Measurements from ENCODE around the gene SLC4A1AP. TPM values are rescaled to one million over a fixed set of nuclear protein-coding genes. Genes with fewer than 3 reads are reported as not detected.

The SLC4A1AP gene
- total and polyA plus RNA-seq, 10 of the 15 experiments (the other 5 are each of a cell fraction or from before 2014, with no cell fraction given) = 6.5 to 30.1 (median 21.5) TPM

DNA sequence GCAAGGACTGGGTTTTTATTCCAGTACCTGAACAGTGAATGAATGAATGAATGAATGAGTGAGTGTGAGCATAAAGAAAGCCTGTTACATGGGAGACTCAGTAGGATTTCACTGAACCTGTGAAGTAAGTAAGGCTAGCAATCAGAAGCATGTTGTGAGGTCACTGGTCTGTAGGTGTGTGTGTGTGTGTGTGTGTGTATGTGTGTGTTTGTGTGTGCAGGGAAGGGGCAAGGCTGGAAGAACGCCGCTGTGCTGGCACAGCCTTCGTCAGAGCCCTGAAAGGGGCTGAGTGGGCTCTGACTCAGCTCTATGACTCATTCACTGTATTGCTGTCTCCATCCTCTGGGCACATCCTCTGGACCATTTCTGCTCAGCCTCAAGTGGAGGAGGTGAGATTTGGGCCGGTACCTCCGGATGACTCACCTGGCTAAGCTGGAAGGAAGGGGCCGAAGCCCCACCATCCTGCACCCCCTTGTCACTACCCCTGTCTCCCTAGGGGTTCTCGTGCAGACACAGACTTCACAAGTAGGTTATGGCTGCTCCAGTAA, 56.4 kb downstream of the SLC4A1AP start:
- RAD21 ChIA-PET (ENCODE audit: unreplicated experiment) = no interaction called here
- no TSS peak for BruUV-seq (replicated peaks)
- CTCF ChIA-PET = no interaction called here
- H3K36me3 ChIP-seq (ENCODE audit: control insufficient read depth in 2 of 2, insufficient read depth in 2 of 2, low read length in 1 of 2) = no peaks in the 10 kb centered on the region
- SMC1A ChIA-PET (ENCODE audit: uncharacterized antibody, unreplicated experiment) = no interaction called here
- intact Hi-C loops (cut with micrococcal nuclease; ENCODE audit: unreplicated experiment) = no loop called here
- H3K79me2 ChIP-seq (ENCODE audit: control insufficient read depth, insufficient read depth, low read length) = no peaks in the 10 kb centered on the region
- no peaks in the 10 kb centered on the region for H3K9me3 ChIP-seq (replicated peaks; ENCODE audit: control insufficient read depth, insufficient read depth, low read length)
- no peak overlapping the region for H3K4me3 ChIP-seq
- no peaks in the 10 kb centered on the region; a peak in 1 of 4 replicates for H3K27me3 ChIP-seq (replicated peaks in 1 of 2; ENCODE audit: control insufficient read depth in 2 of 2, insufficient read depth in 2 of 2, low read length in 1 of 2)
- H3K4me1 ChIP-seq (ENCODE audit: control insufficient read depth, insufficient read depth, low read length) = no peaks in the 10 kb centered on the region; the same call in 1 of the 2 replicates
- H2AFZ ChIP-seq (ENCODE audit: control insufficient read depth, low read depth, low read length) = no peak overlapping the region
- in situ Hi-C loops (cut with MboI) = no loop called here
- peak; percentile 39 for ATAC-seq
- no peak overlapping the region for H3K27ac ChIP-seq (ENCODE audit: control insufficient read depth, insufficient read depth)
- 0% methylated on average over 7 of the region's 7 CpGs for WGBS (ENCODE audit: insufficient coverage, insufficient replicate concordance, low lambda C conversion rate, missing lambda C conversion rate)
- FAIRE-seq = no peak
- no peaks in the 10 kb centered on the region for H4K20me1 ChIP-seq (ENCODE audit: control insufficient read depth, insufficient read depth)
- POLR2A ChIA-PET = no interaction called here
- H3K9ac ChIP-seq (ENCODE audit: control insufficient read depth, insufficient read depth, low read length) = no peak overlapping the region
- DNase-seq (ENCODE audit: low read depth, low spot score) = no peak
- no peak overlapping the region for H3K4me2 ChIP-seq (ENCODE audit: control insufficient read depth, insufficient read depth)
- TF ChIP-seq, protein P1, sequence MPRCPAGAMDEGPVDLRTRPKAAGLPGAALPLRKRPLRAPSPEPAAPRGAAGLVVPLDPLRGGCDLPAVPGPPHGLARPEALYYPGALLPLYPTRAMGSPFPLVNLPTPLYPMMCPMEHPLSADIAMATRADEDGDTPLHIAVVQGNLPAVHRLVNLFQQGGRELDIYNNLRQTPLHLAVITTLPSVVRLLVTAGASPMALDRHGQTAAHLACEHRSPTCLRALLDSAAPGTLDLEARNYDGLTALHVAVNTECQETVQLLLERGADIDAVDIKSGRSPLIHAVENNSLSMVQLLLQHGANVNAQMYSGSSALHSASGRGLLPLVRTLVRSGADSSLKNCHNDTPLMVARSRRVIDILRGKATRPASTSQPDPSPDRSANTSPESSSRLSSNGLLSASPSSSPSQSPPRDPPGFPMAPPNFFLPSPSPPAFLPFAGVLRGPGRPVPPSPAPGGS (IDR thresholded peaks at IDR 0.05; ENCODE audit: borderline replicate concordance, insufficient read depth, low read depth, low read length, poor library complexity, severe bottlenecking) = peak; percentile 77
- no peak for TF ChIP-seq CHD2 (IDR thresholded peaks at IDR 0.05; ENCODE audit: borderline replicate concordance, low read depth, low read length)
- peak; percentile 74 for TF ChIP-seq ZNF24 (IDR thresholded peaks at IDR 0.05)

DNA sequence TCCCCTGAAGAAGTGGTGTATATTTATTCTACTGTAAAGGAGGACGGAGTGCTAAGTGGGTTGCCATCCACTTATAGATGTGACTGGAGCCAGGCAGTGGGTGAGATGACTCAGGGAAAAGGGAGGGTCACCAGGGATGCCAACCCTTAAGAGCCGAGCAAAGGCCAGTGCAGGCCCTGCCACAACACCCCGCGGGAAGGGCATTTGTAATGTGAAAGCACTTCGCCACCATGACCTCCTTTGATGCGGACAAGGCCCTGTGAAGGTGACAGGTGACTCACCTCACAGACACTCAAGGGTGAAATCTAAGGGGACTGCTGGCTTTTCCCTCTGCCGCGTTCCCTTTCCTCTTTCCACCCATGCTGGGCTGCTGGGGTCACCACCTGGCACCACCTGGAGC, 57.6 kb downstream of the SLC4A1AP start:
- WGBS (ENCODE audit: insufficient coverage, insufficient replicate concordance, low lambda C conversion rate, missing lambda C conversion rate) = 34% methylated on average over 8 of the region's 8 CpGs
- no peak overlapping the region for H3K27ac ChIP-seq (ENCODE audit: control insufficient read depth, insufficient read depth)
- H3K9me3 ChIP-seq (replicated peaks; ENCODE audit: control insufficient read depth, insufficient read depth, low read length) = no peaks in the 10 kb centered on the region
- no peak for FAIRE-seq
- intact Hi-C loops (cut with micrococcal nuclease; ENCODE audit: unreplicated experiment) (no loop called here), in situ Hi-C loops (cut with MboI) (no loop called here)
- H4K20me1 ChIP-seq (ENCODE audit: control insufficient read depth, insufficient read depth) = no peaks in the 10 kb centered on the region
- ChIA-PET POLR2A (no interaction called here), CTCF (interaction anchor here (1.1 kb wide), 1 partner anchor 734 kb away, joined by 7 read pairs; no protein-coding TSS in a partner anchor), SMC1A (ENCODE audit: uncharacterized antibody, unreplicated experiment) (interaction anchor here (0.7 to 1.0 kb wide), 2 partner anchors 10 to 14 kb away, joined by 3 read pairs; no protein-coding TSS in a partner anchor), RAD21 (ENCODE audit: unreplicated experiment) (no interaction called here)
- H3K4me1 ChIP-seq (ENCODE audit: control insufficient read depth, insufficient read depth, low read length) = no peaks in the 10 kb centered on the region; the same call in 1 of the 2 replicates
- TF ChIP-seq YBX1 (IDR thresholded peaks at IDR 0.05) (no peak), NR2F1 (conservative IDR thresholded peaks at IDR 0.05) (peak; percentile 41; the same call in 1 of the 2 replicates), RAD51 (IDR thresholded peaks at IDR 0.05) (no peak)
- no peak overlapping the region for H3K4me2 ChIP-seq (ENCODE audit: control insufficient read depth, insufficient read depth)
- no peaks in the 10 kb centered on the region for H3K79me2 ChIP-seq (ENCODE audit: control insufficient read depth, insufficient read depth, low read length)
- no peak overlapping the region for H3K4me3 ChIP-seq
- no peak for DNase-seq (ENCODE audit: low read depth, low spot score)
- H2AFZ ChIP-seq (ENCODE audit: control insufficient read depth, low read depth, low read length) = no peak overlapping the region
- peak; percentile 24; the same call in 2 of the 3 replicates for ATAC-seq
- H3K27me3 ChIP-seq (replicated peaks in 1 of 2; ENCODE audit: control insufficient read depth in 2 of 2, insufficient read depth in 2 of 2, low read length in 1 of 2) = no peaks in the 10 kb centered on the region; a peak in 1 of 4 replicates
- no peaks in the 10 kb centered on the region for H3K36me3 ChIP-seq (ENCODE audit: control insufficient read depth in 2 of 2, insufficient read depth in 2 of 2, low read length in 1 of 2)
- H3K9ac ChIP-seq (ENCODE audit: control insufficient read depth, insufficient read depth, low read length) = no peak overlapping the region
- no TSS peak for BruUV-seq (replicated peaks)
